Measurements from ENCODE around the gene CCR2. TPM values are rescaled to one million over a fixed set of nuclear protein-coding genes. Genes with fewer than 3 reads are reported as not detected.
"Not testable (repeated sequence)": the region's sequence is repeated elsewhere in the genome, so short reads cannot be mapped to it uniquely, and the experiment has no call there.

The CCR2 gene
- total and polyA plus RNA-seq, 4 donors, result 0.13 to 2.2 (median 0.44) TPM; not detected in 1

GRCh38 chr3:46383951-46384330 is 30.0 kb downstream of the CCR2 start:
- H3K36me3 ChIP-seq (ENCODE audit: control insufficient read depth, insufficient read depth, low read length), result no peaks in the 10 kb centered on the region
- H3K27ac ChIP-seq (ENCODE audit: low read depth, low read length), result no peak overlapping the region
- H3K4me3 ChIP-seq (ENCODE audit: low read depth, low read length), result no peak overlapping the region
- H3K4me1 ChIP-seq (ENCODE audit: control insufficient read depth, insufficient read depth, low read length), result peaks cover 3% of the 10 kb centered on the region
- H3K27me3 ChIP-seq (ENCODE audit: control insufficient read depth, insufficient read depth, low read length), result no peaks in the 10 kb centered on the region
- no peaks in the 10 kb centered on the region for H3K9me3 ChIP-seq (ENCODE audit: control insufficient read depth, insufficient read depth, low read length)
- 56% methylated on average over 2 of the region's 5 CpGs for WGBS (ENCODE audit: insufficient coverage)
- DNase-seq (ENCODE audit: low read depth in 4 of 6, low spot score in 6 of 6), result no peak

DNA sequence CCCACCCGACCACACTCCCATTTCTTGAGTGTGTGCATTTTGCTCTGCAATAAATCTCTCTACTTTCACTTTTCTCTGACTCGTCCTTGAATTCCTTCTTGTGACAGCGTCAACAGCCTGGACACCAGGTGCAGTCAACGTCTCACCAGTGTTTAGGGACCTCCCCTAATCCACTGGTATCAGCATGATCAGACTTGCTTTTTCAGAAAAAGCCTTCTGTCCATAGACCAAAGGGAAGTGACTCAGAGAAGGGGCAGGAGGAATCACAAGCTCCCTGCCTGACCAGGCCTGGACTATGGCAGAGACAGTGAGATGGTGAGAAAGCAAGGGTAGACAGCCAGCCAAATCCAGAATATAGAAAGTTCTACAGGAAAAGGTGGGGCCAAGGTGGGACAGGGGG is 32.3 kb downstream of the CCR2 start:
- DNase-seq (ENCODE audit: low read depth in 4 of 6, low spot score in 6 of 6), result no peak
- 75% methylated on average over 4 of the region's 4 CpGs for WGBS (ENCODE audit: insufficient coverage)
- Histone ChIP-seq H3K36me3 (ENCODE audit: control insufficient read depth, insufficient read depth, low read length) (no peaks in the 10 kb centered on the region), H3K27ac (ENCODE audit: low read depth, low read length) (no peak overlapping the region), H3K27me3 (ENCODE audit: control insufficient read depth, insufficient read depth, low read length) (no peaks in the 10 kb centered on the region), H3K4me3 (ENCODE audit: low read depth, low read length) (no peak overlapping the region), H3K4me1 (ENCODE audit: control insufficient read depth, insufficient read depth, low read length) (no peaks in the 10 kb centered on the region), H3K9me3 (ENCODE audit: control insufficient read depth, insufficient read depth, low read length) (no peaks in the 10 kb centered on the region)

DNA sequence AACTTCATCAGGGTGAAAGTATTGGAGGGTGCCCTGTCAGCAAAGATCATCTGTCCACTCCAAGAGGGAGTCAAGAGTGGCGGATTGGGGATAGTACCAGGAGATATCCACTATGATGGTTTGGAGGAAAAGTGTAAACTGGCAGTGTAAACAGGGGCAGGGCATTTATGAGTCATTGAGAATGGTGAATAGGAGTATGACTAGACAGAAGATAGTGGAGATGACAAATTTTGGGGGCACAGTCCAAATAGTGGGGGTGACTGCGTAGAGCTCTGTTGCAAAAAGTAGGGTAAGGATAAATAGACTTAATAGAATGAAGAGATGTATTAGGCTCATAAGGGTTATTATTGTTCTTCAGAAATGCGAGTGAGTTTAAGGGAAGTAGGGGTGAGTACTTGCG is 34.9 kb downstream of the CCR2 start:
- not testable (repeated sequence) for H3K4me3 ChIP-seq (ENCODE audit: low read depth, low read length); H3K27me3 ChIP-seq (ENCODE audit: control insufficient read depth, insufficient read depth, low read length); H3K4me1 ChIP-seq (ENCODE audit: control insufficient read depth, insufficient read depth, low read length); H3K27ac ChIP-seq (ENCODE audit: low read depth, low read length); H3K36me3 ChIP-seq (ENCODE audit: control insufficient read depth, insufficient read depth, low read length); DNase-seq (ENCODE audit: low read depth in 4 of 6, low spot score in 6 of 6); H3K9me3 ChIP-seq (ENCODE audit: control insufficient read depth, insufficient read depth, low read length)
- 95% methylated on average over 4 of the region's 4 CpGs for WGBS (ENCODE audit: insufficient coverage)

DNA sequence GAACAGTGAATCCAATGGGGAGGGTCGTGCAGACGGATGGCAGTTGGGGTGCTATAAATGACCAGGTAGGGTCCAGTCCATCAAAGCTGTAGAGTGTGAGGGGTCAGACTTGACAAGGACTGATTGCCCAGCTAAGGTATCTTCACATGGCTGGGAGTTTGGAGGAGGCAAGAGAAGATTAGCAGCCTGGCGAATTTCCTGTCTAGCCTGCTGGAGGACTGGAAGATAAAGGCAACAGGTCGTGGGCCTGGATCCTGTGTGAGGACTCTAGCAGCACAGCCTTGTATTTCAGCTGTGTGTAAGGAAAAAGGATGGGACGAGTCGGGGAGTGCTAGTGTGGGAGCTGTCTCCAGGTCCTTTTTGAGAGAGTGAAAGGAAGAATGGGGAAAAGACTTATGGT is 35.4 kb downstream of the CCR2 start:
- H3K9me3 ChIP-seq (ENCODE audit: control insufficient read depth, insufficient read depth, low read length), result no peaks in the 10 kb centered on the region
- WGBS (ENCODE audit: insufficient coverage), result 86% methylated on average over 6 of the region's 6 CpGs
- no peaks in the 10 kb centered on the region for H3K4me1 ChIP-seq (ENCODE audit: control insufficient read depth, insufficient read depth, low read length)
- H3K4me3 ChIP-seq (ENCODE audit: low read depth, low read length), result no peak overlapping the region
- H3K27ac ChIP-seq (ENCODE audit: low read depth, low read length), result no peak overlapping the region
- no peaks in the 10 kb centered on the region for H3K27me3 ChIP-seq (ENCODE audit: control insufficient read depth, insufficient read depth, low read length)
- DNase-seq (ENCODE audit: low read depth in 4 of 6, low spot score in 6 of 6), result no peak
- H3K36me3 ChIP-seq (ENCODE audit: control insufficient read depth, insufficient read depth, low read length), result no peaks in the 10 kb centered on the region

DNA sequence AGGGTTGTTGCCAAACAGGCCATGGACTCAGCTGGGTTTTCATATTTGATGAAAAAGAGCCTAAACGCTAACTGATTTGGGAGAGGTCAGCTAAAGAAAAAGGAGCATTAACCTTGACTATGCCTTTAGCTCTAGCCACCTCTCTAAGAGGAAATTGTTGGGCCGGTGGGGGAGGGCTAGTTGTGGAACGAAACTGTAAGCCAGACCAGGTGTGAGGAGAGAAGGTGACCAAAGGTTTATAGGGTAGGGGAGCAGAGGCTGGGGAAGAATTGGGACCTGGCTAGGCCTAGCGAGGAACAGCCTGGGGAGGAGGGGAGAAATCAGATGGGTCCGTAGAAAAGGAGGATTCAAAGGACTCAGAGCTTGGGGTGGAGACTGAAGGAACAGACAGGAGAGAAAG is 37.6 kb downstream of the CCR2 start:
- not testable (repeated sequence) for H3K4me1 ChIP-seq (ENCODE audit: control insufficient read depth, insufficient read depth, low read length); DNase-seq (ENCODE audit: low read depth in 4 of 6, low spot score in 6 of 6); H3K27ac ChIP-seq (ENCODE audit: low read depth, low read length); H3K36me3 ChIP-seq (ENCODE audit: control insufficient read depth, insufficient read depth, low read length); H3K27me3 ChIP-seq (ENCODE audit: control insufficient read depth, insufficient read depth, low read length); H3K9me3 ChIP-seq (ENCODE audit: control insufficient read depth, insufficient read depth, low read length); H3K4me3 ChIP-seq (ENCODE audit: low read depth, low read length)
- 96% methylated on average over 5 of the region's 5 CpGs for WGBS (ENCODE audit: insufficient coverage)

- no peak for DNase-seq (ENCODE audit: low read depth in 4 of 6, low spot score in 6 of 6)
- Histone ChIP-seq H3K27me3 (ENCODE audit: control insufficient read depth, insufficient read depth, low read length) (no peaks in the 10 kb centered on the region), H3K4me3 (ENCODE audit: low read depth, low read length) (no peak overlapping the region), H3K9me3 (ENCODE audit: control insufficient read depth, insufficient read depth, low read length) (no peaks in the 10 kb centered on the region), H3K4me1 (ENCODE audit: control insufficient read depth, insufficient read depth, low read length) (no peaks in the 10 kb centered on the region), H3K27ac (ENCODE audit: low read depth, low read length) (no peak overlapping the region), H3K36me3 (ENCODE audit: control insufficient read depth, insufficient read depth, low read length) (no peaks in the 10 kb centered on the region)
- 80% methylated on average over 1 of the region's 2 CpGs for WGBS (ENCODE audit: insufficient coverage)
These were observed 39.1 kb downstream of the CCR2 start for GRCh38 chr3:46393011-46393410.

DNA sequence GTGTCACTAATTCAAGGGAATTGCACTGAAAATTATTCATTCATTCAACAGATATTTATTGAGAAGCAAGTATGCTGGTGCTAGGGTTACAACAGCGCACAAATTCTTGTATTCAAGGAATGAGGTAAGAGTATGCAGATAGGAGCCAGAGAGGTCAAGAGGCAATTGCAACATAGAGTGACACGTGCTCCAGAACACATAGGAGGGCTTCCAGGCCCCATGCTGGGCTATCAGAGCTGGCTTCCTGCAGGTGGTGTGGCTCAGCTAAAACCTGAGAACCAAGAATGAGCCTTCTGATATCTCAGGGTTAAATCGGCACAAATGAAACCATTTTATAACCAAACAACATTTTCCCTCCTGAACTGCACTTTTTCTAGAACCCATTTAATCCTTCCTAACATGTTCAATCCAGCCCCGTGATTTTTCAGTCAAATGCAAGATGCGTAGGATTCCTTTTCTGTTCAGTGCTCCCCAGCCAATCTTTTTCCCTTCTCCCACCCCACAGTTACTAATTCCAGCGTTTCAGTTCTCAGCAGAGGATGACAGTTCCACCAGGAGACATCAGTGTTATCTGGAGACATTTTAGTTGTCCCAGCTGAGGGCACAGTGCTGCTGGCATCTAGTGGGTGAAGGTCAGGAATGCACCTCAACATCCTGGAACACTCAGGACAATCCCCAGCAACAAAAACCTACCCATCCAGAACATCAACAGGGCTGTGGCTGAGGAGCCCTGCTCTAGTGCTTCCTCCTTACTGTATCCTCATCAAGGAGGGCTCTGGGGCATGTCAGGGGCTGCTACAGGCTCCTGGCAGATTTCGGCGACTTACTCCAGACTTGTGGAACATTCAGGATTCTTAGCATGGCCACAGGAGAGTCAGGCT is 39.9 kb downstream of the CCR2 start:
- Histone ChIP-seq H3K4me1 (ENCODE audit: control insufficient read depth, insufficient read depth, low read length) (no peaks in the 10 kb centered on the region), H3K27ac (ENCODE audit: low read depth, low read length) (no peak overlapping the region), H3K4me3 (ENCODE audit: low read depth, low read length) (no peak overlapping the region), H3K27me3 (ENCODE audit: control insufficient read depth, insufficient read depth, low read length) (no peaks in the 10 kb centered on the region), H3K9me3 (ENCODE audit: control insufficient read depth, insufficient read depth, low read length) (no peaks in the 10 kb centered on the region), H3K36me3 (ENCODE audit: control insufficient read depth, insufficient read depth, low read length) (no peaks in the 10 kb centered on the region)
- DNase-seq (ENCODE audit: low read depth in 4 of 6, low spot score in 6 of 6), result no peak
- 83% methylated on average over 7 of the region's 8 CpGs for whole genome bisulfite sequencing (ENCODE audit: insufficient coverage)

DNA sequence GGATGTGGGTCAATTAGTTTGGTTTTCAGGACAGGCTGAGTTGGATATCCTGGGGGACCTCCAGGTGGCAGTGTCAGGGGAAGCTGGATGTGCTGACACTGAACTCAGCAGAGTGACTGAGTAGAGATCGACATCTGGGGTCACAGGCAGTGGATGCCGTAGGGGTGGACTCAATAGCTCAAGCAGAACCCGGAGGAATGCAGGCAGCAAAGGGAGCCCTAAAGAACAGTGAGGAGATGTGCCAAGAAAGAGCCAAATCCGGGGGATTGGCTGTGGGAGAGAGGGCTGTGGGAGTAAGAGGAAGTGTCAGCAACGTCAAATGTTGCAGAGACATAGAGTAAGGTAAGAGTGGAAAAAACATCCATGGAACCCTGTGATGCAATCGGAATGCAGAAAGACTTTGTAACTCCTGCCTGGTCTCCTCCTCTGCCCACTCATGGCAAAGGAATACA is 41.3 kb downstream of the CCR2 start:
- H3K4me1 ChIP-seq (ENCODE audit: control insufficient read depth, insufficient read depth, low read length), result no peaks in the 10 kb centered on the region
- no peak overlapping the region for H3K4me3 ChIP-seq (ENCODE audit: low read depth, low read length)
- no peaks in the 10 kb centered on the region for H3K27me3 ChIP-seq (ENCODE audit: control insufficient read depth, insufficient read depth, low read length)
- DNase-seq (ENCODE audit: low read depth in 4 of 6, low spot score in 6 of 6), result no peak
- no peaks in the 10 kb centered on the region for H3K36me3 ChIP-seq (ENCODE audit: control insufficient read depth, insufficient read depth, low read length)
- 83% methylated on average over 5 of the region's 6 CpGs for WGBS (ENCODE audit: insufficient coverage)
- no peaks in the 10 kb centered on the region for H3K9me3 ChIP-seq (ENCODE audit: control insufficient read depth, insufficient read depth, low read length)
- H3K27ac ChIP-seq (ENCODE audit: low read depth, low read length), result no peak overlapping the region

DNA sequence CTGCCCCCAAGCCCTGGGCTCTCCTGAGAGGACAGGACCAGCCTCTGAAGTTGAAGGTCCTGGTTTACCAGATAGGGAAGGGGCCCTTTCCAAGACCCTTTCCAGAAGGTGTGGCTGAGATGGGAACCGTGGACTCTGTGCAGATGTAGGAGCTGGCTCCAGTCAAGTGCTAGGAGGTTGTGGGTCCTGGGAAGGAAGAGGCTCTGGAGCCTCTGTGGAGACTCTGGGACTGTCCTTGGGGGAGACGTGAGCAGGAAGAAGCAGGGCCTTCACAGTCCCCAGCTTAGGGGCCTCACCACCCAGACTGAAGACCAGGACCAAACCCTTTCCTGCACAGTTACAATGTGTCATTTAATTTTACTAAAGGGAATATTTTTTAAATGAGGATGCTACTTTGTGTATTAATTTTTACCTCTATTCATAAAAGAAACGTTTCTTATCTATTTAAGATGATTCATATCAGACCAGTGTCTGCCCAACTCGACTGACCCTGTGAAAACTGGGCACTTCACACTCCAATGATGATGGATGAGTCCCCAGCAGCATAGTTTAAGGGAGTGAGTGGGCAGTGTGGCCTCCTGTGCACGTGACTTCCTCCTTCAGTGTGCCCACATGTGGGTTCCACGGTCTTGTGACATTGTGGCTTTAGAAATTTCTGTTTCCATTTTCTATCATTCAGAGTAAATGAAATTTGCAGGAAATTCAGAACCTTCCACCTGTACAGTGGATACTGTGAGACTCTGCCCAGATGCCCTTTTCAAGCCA is 42.0 kb downstream of the CCR2 start:
- 100% methylated on average over 1 of the region's 6 CpGs for WGBS (ENCODE audit: insufficient coverage)
- no peaks in the 10 kb centered on the region for H3K9me3 ChIP-seq (ENCODE audit: control insufficient read depth, insufficient read depth, low read length)
- H3K36me3 ChIP-seq (ENCODE audit: control insufficient read depth, insufficient read depth, low read length), result no peaks in the 10 kb centered on the region
- H3K27me3 ChIP-seq (ENCODE audit: control insufficient read depth, insufficient read depth, low read length), result no peaks in the 10 kb centered on the region
- no peak overlapping the region for H3K27ac ChIP-seq (ENCODE audit: low read depth, low read length)
- no peak for DNase-seq (ENCODE audit: low read depth in 4 of 6, low spot score in 6 of 6)
- H3K4me3 ChIP-seq (ENCODE audit: low read depth, low read length), result no peak overlapping the region
- no peaks in the 10 kb centered on the region for H3K4me1 ChIP-seq (ENCODE audit: control insufficient read depth, insufficient read depth, low read length)

DNA sequence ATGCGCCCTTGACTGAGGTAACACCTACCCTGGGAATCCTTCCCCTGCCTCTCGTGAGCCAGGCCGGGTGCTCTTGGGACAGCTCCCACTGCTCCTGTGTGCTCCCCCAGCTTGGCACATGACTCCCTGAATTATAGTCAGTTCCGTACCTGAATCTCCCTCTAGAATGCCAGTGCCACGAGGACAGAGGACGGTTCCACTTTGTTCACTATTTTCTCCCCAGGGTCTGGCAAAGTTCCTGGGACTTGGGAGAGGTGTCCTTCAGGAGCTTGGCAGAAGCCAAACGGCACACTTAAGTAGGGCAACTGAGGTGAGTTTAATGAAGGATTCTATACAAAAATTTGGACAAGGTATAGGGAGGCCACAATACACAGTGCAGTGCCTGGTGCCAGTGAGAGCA is 43.2 kb downstream of the CCR2 start:
- Histone ChIP-seq H3K4me1 (ENCODE audit: control insufficient read depth, insufficient read depth, low read length) (no peaks in the 10 kb centered on the region), H3K9me3 (ENCODE audit: control insufficient read depth, insufficient read depth, low read length) (no peaks in the 10 kb centered on the region), H3K36me3 (ENCODE audit: control insufficient read depth, insufficient read depth, low read length) (no peaks in the 10 kb centered on the region), H3K27ac (ENCODE audit: low read depth, low read length) (no peak overlapping the region), H3K4me3 (ENCODE audit: low read depth, low read length) (no peak overlapping the region), H3K27me3 (ENCODE audit: control insufficient read depth, insufficient read depth, low read length) (no peaks in the 10 kb centered on the region)
- DNase-seq (ENCODE audit: low read depth in 4 of 6, low spot score in 6 of 6), result no peak
- WGBS (ENCODE audit: insufficient coverage), result 94% methylated on average over 7 of the region's 7 CpGs

All from spinal cord (tissue), 10 donors.